Measurements from ENCODE around the gene HBEGF.

GRCh38 chr5:140382866-140383265 is 36.5 kb upstream of the HBEGF start:
- TF ChIP-seq CTCF (IDR thresholded peaks at IDR 0.05; ENCODE audit: low read depth, low read length, missing input control), result no peak
- no peak for TF ChIP-seq GABPA (IDR thresholded peaks at IDR 0.05 in 1 of 2, conservative IDR thresholded peaks at IDR 0.05 in 1 of 2)
- no peak for TF ChIP-seq RAD21 (IDR thresholded peaks at IDR 0.05)
- TF ChIP-seq, protein P1, sequence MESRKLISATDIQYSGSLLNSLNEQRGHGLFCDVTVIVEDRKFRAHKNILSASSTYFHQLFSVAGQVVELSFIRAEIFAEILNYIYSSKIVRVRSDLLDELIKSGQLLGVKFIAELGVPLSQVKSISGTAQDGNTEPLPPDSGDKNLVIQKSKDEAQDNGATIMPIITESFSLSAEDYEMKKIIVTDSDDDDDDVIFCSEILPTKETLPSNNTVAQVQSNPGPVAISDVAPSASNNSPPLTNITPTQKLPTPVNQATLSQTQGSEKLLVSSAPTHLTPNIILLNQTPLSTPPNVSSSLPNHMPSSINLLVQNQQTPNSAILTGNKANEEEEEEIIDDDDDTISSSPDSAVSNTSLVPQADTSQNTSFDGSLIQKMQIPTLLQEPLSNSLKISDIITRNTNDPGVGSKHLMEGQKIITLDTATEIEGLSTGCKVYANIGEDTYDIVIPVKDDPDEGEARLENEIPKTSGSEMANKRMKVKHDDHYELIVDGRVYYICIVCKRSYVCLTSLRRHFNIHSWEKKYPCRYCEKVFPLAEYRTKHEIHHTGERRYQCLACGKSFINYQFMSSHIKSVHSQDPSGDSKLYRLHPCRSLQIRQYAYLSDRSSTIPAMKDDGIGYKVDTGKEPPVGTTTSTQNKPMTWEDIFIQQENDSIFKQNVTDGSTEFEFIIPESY (IDR thresholded peaks at IDR 0.05), result no peak
- no peak for TF ChIP-seq YY1 (IDR thresholded peaks at IDR 0.05)
- TF ChIP-seq SP1 (IDR thresholded peaks at IDR 0.05), result no peak
- TF ChIP-seq REST (IDR thresholded peaks at IDR 0.05), result no peak
- TF ChIP-seq HNF4A (conservative IDR thresholded peaks at IDR 0.05), result no peak
- TF ChIP-seq TAF1 (conservative IDR thresholded peaks at IDR 0.05), result no peak
- no peak for TF ChIP-seq EGR1 (IDR thresholded peaks at IDR 0.05; ENCODE audit: low read depth in 2 of 2)
- no peak for TF ChIP-seq NR2F2 (IDR thresholded peaks at IDR 0.05)
- TF ChIP-seq RXRA (IDR thresholded peaks at IDR 0.05), result no peak

Data from liver (tissue), 3 donors.